Measurements from ENCODE around the gene LRRC37B. TPM values are rescaled to one million over a fixed set of nuclear protein-coding genes. Genes with fewer than 3 reads are reported as not detected.
"Not testable (repeated sequence)": the region's sequence is repeated elsewhere in the genome, so short reads cannot be mapped to it uniquely, and the experiment has no call there.

LRRC37B gene
- polyA plus RNA-seq, 1 donor from 2014 or later: 39.6 TPM

DNA sequence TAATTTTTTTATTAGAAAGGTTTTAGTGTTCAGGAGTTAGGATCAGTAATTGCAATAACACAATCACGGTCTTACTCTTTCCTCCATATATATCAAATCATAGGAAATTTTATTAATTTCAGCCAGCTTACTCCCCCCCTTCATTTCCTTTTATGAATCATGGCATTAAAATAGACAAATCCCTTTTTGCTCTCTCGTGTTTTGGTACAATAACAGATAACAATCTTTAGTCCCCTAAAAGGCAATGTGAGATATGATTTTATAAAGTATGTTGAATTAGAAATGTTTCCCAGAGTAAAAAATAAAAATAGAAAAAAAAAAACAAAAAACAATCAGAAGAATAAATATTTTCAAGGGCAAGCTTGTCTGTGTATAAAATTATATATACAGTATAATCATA lies 92.5 kb downstream of the LRRC37B start:
- Histone ChIP-seq H3K9me2 (ENCODE audit: insufficient read depth, low read length) (no peaks in the 10 kb centered on the region), H3F3A (ENCODE audit: insufficient read depth, low read length, poor library complexity, severe bottlenecking) (no peaks in the 10 kb centered on the region), H3K9ac (ENCODE audit: low read length) (no peak overlapping the region), H3K9me3 (ENCODE audit: low read length) (no peaks in the 10 kb centered on the region), H3K4me2 (ENCODE audit: low read length) (no peak overlapping the region), H4K20me1 (ENCODE audit: insufficient read depth) (no peaks in the 10 kb centered on the region), H3K79me2 (replicated peaks; ENCODE audit: insufficient read depth, low read length) (no peaks in the 10 kb centered on the region), H3K27me3 (ENCODE audit: insufficient read depth, low read depth, low read length) (no peaks in the 10 kb centered on the region), H3K36me3 (ENCODE audit: insufficient read depth, low read length) (no peaks in the 10 kb centered on the region), H3K4me3 (ENCODE audit: low read length) (no peak overlapping the region), H2AFZ (ENCODE audit: low read depth, low read length) (no peak overlapping the region), H3K27ac (ENCODE audit: low read length) (no peak overlapping the region)
- TF ChIP-seq EP300 (conservative IDR thresholded peaks at IDR 0.05; ENCODE audit: poor library complexity, severe bottlenecking) (no peak), POLR2AphosphoS5 (IDR thresholded peaks at IDR 0.05) (no peak), EZH2 (IDR thresholded peaks at IDR 0.05; ENCODE audit: borderline replicate concordance, insufficient read depth, low read length, poor library complexity, severe bottlenecking) (no peak), TAF1 (IDR thresholded peaks at IDR 0.05; ENCODE audit: low read depth) (no peak), SMC3 (conservative IDR thresholded peaks at IDR 0.05; ENCODE audit: poor library complexity) (no peak)
- TF ChIP-seq, protein P1, sequence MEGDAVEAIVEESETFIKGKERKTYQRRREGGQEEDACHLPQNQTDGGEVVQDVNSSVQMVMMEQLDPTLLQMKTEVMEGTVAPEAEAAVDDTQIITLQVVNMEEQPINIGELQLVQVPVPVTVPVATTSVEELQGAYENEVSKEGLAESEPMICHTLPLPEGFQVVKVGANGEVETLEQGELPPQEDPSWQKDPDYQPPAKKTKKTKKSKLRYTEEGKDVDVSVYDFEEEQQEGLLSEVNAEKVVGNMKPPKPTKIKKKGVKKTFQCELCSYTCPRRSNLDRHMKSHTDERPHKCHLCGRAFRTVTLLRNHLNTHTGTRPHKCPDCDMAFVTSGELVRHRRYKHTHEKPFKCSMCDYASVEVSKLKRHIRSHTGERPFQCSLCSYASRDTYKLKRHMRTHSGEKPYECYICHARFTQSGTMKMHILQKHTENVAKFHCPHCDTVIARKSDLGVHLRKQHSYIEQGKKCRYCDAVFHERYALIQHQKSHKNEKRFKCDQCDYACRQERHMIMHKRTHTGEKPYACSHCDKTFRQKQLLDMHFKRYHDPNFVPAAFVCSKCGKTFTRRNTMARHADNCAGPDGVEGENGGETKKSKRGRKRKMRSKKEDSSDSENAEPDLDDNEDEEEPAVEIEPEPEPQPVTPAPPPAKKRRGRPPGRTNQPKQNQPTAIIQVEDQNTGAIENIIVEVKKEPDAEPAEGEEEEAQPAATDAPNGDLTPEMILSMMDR (IDR thresholded peaks at IDR 0.05; ENCODE audit: poor library complexity, severe bottlenecking): no peak

DNA sequence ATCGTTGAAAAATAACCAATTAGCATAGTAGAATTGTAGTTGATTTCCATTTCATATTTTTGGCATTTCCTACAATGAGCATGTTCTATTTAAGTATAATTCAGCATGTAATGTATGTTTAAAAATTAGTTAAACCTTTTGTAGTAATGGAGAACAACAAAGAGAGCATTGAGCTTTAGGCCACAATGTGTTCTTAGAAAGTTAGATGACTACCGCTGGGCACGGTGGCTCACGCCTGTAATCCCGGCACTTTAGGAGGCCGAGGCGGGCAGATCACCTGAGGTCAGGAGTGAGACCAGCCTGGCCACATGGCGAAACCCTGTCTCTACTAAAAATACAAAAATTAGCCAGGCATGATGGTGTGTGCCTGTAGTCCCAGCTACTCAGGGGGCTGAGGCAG lies 93.1 kb downstream of the LRRC37B start:
- not testable (repeated sequence) for H2AFZ ChIP-seq (ENCODE audit: low read depth, low read length); H3K79me2 ChIP-seq (replicated peaks; ENCODE audit: insufficient read depth, low read length); H3K9ac ChIP-seq (ENCODE audit: low read length); H3K9me3 ChIP-seq (ENCODE audit: low read length); H3K9me2 ChIP-seq (ENCODE audit: insufficient read depth, low read length); H4K20me1 ChIP-seq (ENCODE audit: insufficient read depth); H3K4me2 ChIP-seq (ENCODE audit: low read length); H3K27ac ChIP-seq (ENCODE audit: low read length); H3K27me3 ChIP-seq (ENCODE audit: insufficient read depth, low read depth, low read length); H3K4me3 ChIP-seq (ENCODE audit: low read length); H3K36me3 ChIP-seq (ENCODE audit: insufficient read depth, low read length); H3F3A ChIP-seq (ENCODE audit: insufficient read depth, low read length, poor library complexity, severe bottlenecking)

- no peak overlapping the region for H2AFZ ChIP-seq (ENCODE audit: low read depth, low read length)
- no peaks in the 10 kb centered on the region for H3K9me3 ChIP-seq (ENCODE audit: low read length)
- H3K9me2 ChIP-seq (ENCODE audit: insufficient read depth, low read length): no peaks in the 10 kb centered on the region
- TF ChIP-seq TAF1 (IDR thresholded peaks at IDR 0.05; ENCODE audit: low read depth) (no peak), EZH2 (IDR thresholded peaks at IDR 0.05; ENCODE audit: borderline replicate concordance, insufficient read depth, low read length, poor library complexity, severe bottlenecking) (no peak), EP300 (conservative IDR thresholded peaks at IDR 0.05; ENCODE audit: poor library complexity, severe bottlenecking) (no peak), REST (IDR thresholded peaks at IDR 0.05; ENCODE audit: borderline replicate concordance) (no peak), MXI1 (conservative IDR thresholded peaks at IDR 0.05; ENCODE audit: poor library complexity, severe bottlenecking) (no peak), RAD21 (conservative IDR thresholded peaks at IDR 0.05) (no peak)
- no peaks in the 10 kb centered on the region for H4K20me1 ChIP-seq (ENCODE audit: insufficient read depth)
- no peaks in the 10 kb centered on the region for H3K36me3 ChIP-seq (ENCODE audit: insufficient read depth, low read length)
- no peak overlapping the region for H3K9ac ChIP-seq (ENCODE audit: low read length)
- H3F3A ChIP-seq (ENCODE audit: insufficient read depth, low read length, poor library complexity, severe bottlenecking): no peaks in the 10 kb centered on the region
- no peaks in the 10 kb centered on the region for H3K27me3 ChIP-seq (ENCODE audit: insufficient read depth, low read depth, low read length)
- no peak overlapping the region for H3K27ac ChIP-seq (ENCODE audit: low read length)
- H3K4me3 ChIP-seq (ENCODE audit: low read length): no peak overlapping the region
- H3K79me2 ChIP-seq (replicated peaks; ENCODE audit: insufficient read depth, low read length): no peaks in the 10 kb centered on the region
- H3K4me2 ChIP-seq (ENCODE audit: low read length): no peak overlapping the region
Observed at GRCh38 chr17:32100971-32101631, 93.9 kb downstream of the LRRC37B start.
